Neutrophil (primary cell): ENCODE results near the gene CTSD.
A peak's percentile ranks its signal among the peaks of the same experiment; 100 is the strongest.

Experiments used
- H3K27ac ChIP-seq: fragments of 200-600 bp; sonication (generic); 2 replicates; pipeline ENCODE4 v1.5.1; 2016; ENCODE audit warnings: mild to moderate bottlenecking, moderate library complexity
- H3K27me3 ChIP-seq: fragments of 200-600 bp; sonication (generic); 2 replicates; pipeline ENCODE4 v1.6.0; 2016; ENCODE audit warnings: mild to moderate bottlenecking
- H3K36me3 ChIP-seq: fragments of 200-600 bp; sonication (generic); 2 replicates; pipeline ENCODE4 v1.5.1; 2017
- H3K4me1 ChIP-seq, 2 experiments: fragments of 200-600 bp in 1 of 2; sonication (generic) in 1 of 2; 1 replicate in 1 of 2; 2 replicates in 1 of 2; pipeline versions ENCODE4 v1.5.1 to v1.6.1; 2013 to 2016; ENCODE audit warnings: low read depth in 1 of 2, low read length in 1 of 2, mild to moderate bottlenecking in 1 of 2, moderate library complexity in 1 of 2; ENCODE audit not compliant: control insufficient read depth in 1 of 2, insufficient read depth in 1 of 2
- H3K4me3 ChIP-seq, 2 experiments: fragments of 200-600 bp in 1 of 2; sonication (generic) in 1 of 2; 1 replicate in 1 of 2; 2 replicates in 1 of 2; pipeline ENCODE4 v1.5.1; 2013 to 2016; ENCODE audit warnings: low read depth in 1 of 2, low read length in 1 of 2, mild to moderate bottlenecking in 1 of 2, moderate library complexity in 1 of 2
- H3K9me3 ChIP-seq: fragments of 200-600 bp; sonication (generic); 2 replicates; pipeline ENCODE4 v1.5.1; 2016
- CTCF ChIP-seq: fragments of 200-600 bp; sonication (generic); IDR thresholded peaks from 2 replicates; pipeline ENCODE4 v1.5.1; 2016; ENCODE audit warnings: antibody characterized with exemption

CTSD gene

DNA sequence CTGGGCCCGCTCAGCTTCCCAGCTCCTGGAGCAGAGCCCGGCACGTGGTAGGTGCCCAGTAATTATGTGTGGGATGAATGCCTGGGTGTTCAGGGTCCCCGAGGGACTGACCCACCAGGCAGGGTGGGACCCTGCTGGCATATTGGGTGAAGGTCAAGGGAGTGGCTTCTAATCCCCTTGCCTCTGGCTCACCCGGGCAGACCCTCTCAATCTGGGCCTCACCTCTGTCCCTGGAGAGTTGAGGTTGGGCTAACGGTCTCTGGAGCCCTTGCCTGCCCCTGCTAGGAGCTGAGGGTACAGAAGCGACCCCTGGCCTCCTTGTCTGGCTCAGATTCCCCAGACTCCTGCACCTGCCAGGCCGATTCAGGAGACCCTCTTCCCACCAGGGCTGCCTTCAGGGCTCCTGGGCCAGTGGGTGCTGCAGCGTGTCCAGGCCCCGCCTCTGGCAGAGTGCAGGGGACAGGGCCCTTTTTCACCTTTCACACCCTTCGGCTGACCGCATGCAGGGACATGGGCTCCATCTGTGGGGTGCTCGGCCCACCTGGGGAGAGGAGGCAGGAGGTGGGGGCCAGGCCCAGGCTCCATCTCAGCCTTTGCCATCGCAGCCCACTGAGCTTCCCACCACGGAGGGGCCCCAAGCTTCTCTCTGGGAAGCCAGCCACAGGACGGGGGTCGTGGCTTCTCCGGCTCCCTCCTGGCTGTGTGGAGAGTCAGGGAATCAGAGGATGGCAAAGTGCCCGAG is 3.8 kb upstream of the CTSD start:
- Histone ChIP-seq H3K36me3 (peaks cover 3% of the 10 kb centered on the region), H3K4me3 (no peak overlapping the region), H3K9me3 (no peaks in the 10 kb centered on the region), H3K27me3 (no peaks in the 10 kb centered on the region), H3K4me1 (peaks cover 78 to 82% of the 10 kb centered on the region in 2 experiments), H3K27ac (no peak overlapping the region)
- no peak for TF ChIP-seq CTCF

GRCh38 chr11:1766719-1767398 is 3.1 kb upstream of the CTSD start:
- H3K4me1 ChIP-seq: peaks cover 78 to 82% of the 10 kb centered on the region in 2 experiments

GRCh38 chr11:1765871-1766718 is 2.4 kb upstream of the CTSD start:
- Histone ChIP-seq H3K9me3 (no peaks in the 10 kb centered on the region), H3K4me3 (no peak overlapping the region), H3K36me3 (peaks cover 8% of the 10 kb centered on the region), H3K4me1 (peaks cover 78 to 82% of the 10 kb centered on the region in 2 experiments), H3K27ac (peak overlapping the region; percentile 17), H3K27me3 (no peaks in the 10 kb centered on the region)
- no peak for TF ChIP-seq CTCF

More at GRCh38 chr11:1766719-1767398, 3.1 kb upstream of the CTSD start:
- Histone ChIP-seq H3K27ac (no peak overlapping the region), H3K4me3 (no peak overlapping the region), H3K27me3 (no peaks in the 10 kb centered on the region), H3K9me3 (no peaks in the 10 kb centered on the region), H3K36me3 (peaks cover 3% of the 10 kb centered on the region)
- no peak for TF ChIP-seq CTCF

DNA sequence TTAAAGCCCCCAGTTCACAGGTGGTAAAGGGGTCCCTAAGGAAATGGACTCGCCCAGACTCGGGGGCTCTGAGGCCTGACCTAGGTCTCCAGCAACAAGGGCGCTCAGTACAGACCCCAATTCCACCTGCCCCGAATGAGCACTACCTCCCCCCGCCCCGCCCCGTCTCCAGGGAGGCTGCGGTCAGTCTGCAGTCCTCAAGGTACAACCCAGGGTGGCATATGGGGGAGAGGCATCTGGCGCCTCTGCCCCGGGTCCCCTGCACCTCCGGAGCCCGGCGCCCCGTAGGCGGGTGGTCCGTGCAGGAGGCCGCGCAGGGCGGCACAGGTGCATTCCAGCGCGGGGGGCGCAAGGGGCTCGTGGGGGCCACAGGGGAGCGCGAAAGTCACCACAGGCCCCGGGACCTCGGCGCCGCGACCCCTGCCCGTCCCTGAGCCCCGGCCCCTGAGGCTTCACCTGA is 361 bp downstream of the CTSD start:
- Histone ChIP-seq H3K27me3 (no peaks in the 10 kb centered on the region), H3K4me3 (peak overlapping the region; percentile 85 to 99), H3K9me3 (no peaks in the 10 kb centered on the region), H3K36me3 (peaks cover 30% of the 10 kb centered on the region), H3K4me1 (peaks cover 78 to 82% of the 10 kb centered on the region in 2 experiments), H3K27ac (peak overlapping the region; percentile 98)
- no peak for TF ChIP-seq CTCF

- Histone ChIP-seq H3K27ac (peak overlapping the region; percentile 98), H3K9me3 (no peaks in the 10 kb centered on the region), H3K4me3 (peak overlapping the region; percentile 85 to 99), H3K36me3 (peaks cover 36% of the 10 kb centered on the region), H3K27me3 (no peaks in the 10 kb centered on the region), H3K4me1 (peaks cover 80 to 82% of the 10 kb centered on the region in 2 experiments)
- TF ChIP-seq CTCF: no peak
Observed at GRCh38 chr11:1762537-1763302, 1.0 kb downstream of the CTSD start.
